IMR-90 (cell line): ENCODE measurements around the gene RAD23B. TPM values are rescaled to one million over a fixed set of nuclear protein-coding genes. Genes with fewer than 3 reads are reported as not detected.

Source experiments
- ATAC-seq: fragments of 200-7000 bp; cut with Tn5 transposase; 2 replicates; pipeline ENCODE4 v1.9.1; 2020; ENCODE audit warnings: low read depth, mild to moderate bottlenecking, moderate library complexity
- BruUV-seq: library from RNA; stranded (reverse); fragments of 400-500 nt; replicated peaks from 2 replicates; lab custom pipeline; 2021; lab: Mats Ljungman, UMichigan
- CTCF ChIA-PET: fragments of 300-600 bp; formaldehyde crosslinking; extraction: SDS; loops from one replicate; lab custom pipeline; 2021; ENCODE audit warnings: antibody characterized with exemption; lab: Yijun Ruan, JAX
- POLR2A ChIA-PET: fragments of 300-600 bp; sonication (Branson Sonifier 250); formaldehyde crosslinking; loops from one replicate; lab custom pipeline; 2022; ENCODE audit warnings: antibody characterized with exemption; ENCODE audit not compliant: unreplicated experiment; lab: Charles Lee
- DNase-seq: peaks from one replicate; pipeline ENCODE4 v3.0.0; 2013
- H2AFZ ChIP-seq: replicated peaks from 2 replicates; pipeline ENCODE3; 2013; ENCODE audit warnings: low read length, mild to moderate bottlenecking; ENCODE audit not compliant: poor library complexity
- H2AK5ac ChIP-seq: 2 replicates; pipeline ENCODE4 v1.6.1; 2013; ENCODE audit warnings: low read depth, low read length, inconsistent platforms
- H2AK9ac ChIP-seq: replicated peaks from 2 replicates; pipeline ENCODE3; 2013; ENCODE audit warnings: mild to moderate bottlenecking, low read depth, low read length, moderate library complexity; ENCODE audit not compliant: poor library complexity
- H2BK120ac ChIP-seq: 2 replicates; pipeline ENCODE4 v1.6.1; 2013; ENCODE audit warnings: low read depth, low read length, inconsistent platforms
- H2BK15ac ChIP-seq: 3 replicates; pipeline ENCODE4 v1.6.1; 2013; ENCODE audit warnings: low read depth, low read length, inconsistent platforms
- H2BK20ac ChIP-seq: 2 replicates; pipeline ENCODE4 v1.6.1; 2013; ENCODE audit warnings: low read depth, mild to moderate bottlenecking, inconsistent platforms, low read length, moderate library complexity
- H2BK5ac ChIP-seq: 2 replicates; pipeline ENCODE4 v1.6.1; 2013; ENCODE audit warnings: mild to moderate bottlenecking, low read depth, low read length, inconsistent platforms; ENCODE audit not compliant: poor library complexity, severe bottlenecking
- H3K14ac ChIP-seq: replicated peaks from 2 replicates; pipeline ENCODE4 v1.6.1; 2013; ENCODE audit warnings: low read depth, low read length, inconsistent platforms
- H3K18ac ChIP-seq: 2 replicates; pipeline ENCODE4 v1.6.1; 2013; ENCODE audit warnings: low read depth, low read length, control low read depth
- H3K23ac ChIP-seq: 2 replicates; pipeline ENCODE4 v1.6.1; 2013; ENCODE audit warnings: low read depth, low read length, inconsistent platforms
- H3K27ac ChIP-seq: 2 replicates; pipeline ENCODE4 v1.5.1; 2013; ENCODE audit warnings: mild to moderate bottlenecking, control low read depth, low read length; ENCODE audit not compliant: insufficient read depth
- H3K27me3 ChIP-seq: 2 replicates; pipeline ENCODE4 v1.6.1; 2013; ENCODE audit warnings: low read length; ENCODE audit not compliant: control insufficient read depth, insufficient read depth
- H3K36me3 ChIP-seq: 2 replicates; pipeline ENCODE4 v1.6.1; 2013; ENCODE audit warnings: low read length, mixed read lengths; ENCODE audit not compliant: control insufficient read depth, insufficient read depth
- H3K4ac ChIP-seq: 2 replicates; pipeline ENCODE4 v1.6.1; 2013; ENCODE audit warnings: low read depth, low read length, inconsistent platforms
- H3K4me1 ChIP-seq: 2 replicates; pipeline ENCODE4 v1.6.1; 2013; ENCODE audit warnings: low read length, mixed read lengths; ENCODE audit not compliant: control insufficient read depth, insufficient read depth
- H3K4me2 ChIP-seq: 2 replicates; pipeline ENCODE4 v1.6.1; 2013; ENCODE audit warnings: low read depth, mild to moderate bottlenecking, control low read depth, low read length, moderate library complexity
- H3K4me3 ChIP-seq: 2 replicates; pipeline ENCODE4 v1.5.1; 2013; ENCODE audit warnings: low read depth, mild to moderate bottlenecking, control low read depth, low read length, moderate library complexity; ENCODE audit not compliant: insufficient read depth
- H3K56ac ChIP-seq: 2 replicates; pipeline ENCODE4 v1.6.1; 2013; ENCODE audit warnings: low read length, inconsistent platforms; ENCODE audit not compliant: insufficient read depth; ENCODE audit errors: extremely low read depth
- H3K79me1 ChIP-seq, 2 experiments: 2 replicates each; pipeline ENCODE4 v1.6.1; 2013; ENCODE audit warnings: low read length in 2 of 2, inconsistent platforms in 1 of 2, low read depth in 1 of 2
- H3K9ac ChIP-seq: 2 replicates; pipeline ENCODE4 v1.6.1; 2013; ENCODE audit warnings: low read depth, low read length, control low read depth
- H3K9me1 ChIP-seq: 2 replicates; pipeline ENCODE4 v1.6.1; 2013; ENCODE audit warnings: low read length, inconsistent platforms; ENCODE audit not compliant: insufficient read depth
- H3K9me3 ChIP-seq: 2 replicates; pipeline ENCODE4 v1.6.1; 2013; ENCODE audit warnings: low read length; ENCODE audit not compliant: control insufficient read depth, insufficient read depth
- H4K20me1 ChIP-seq: 2 replicates; pipeline ENCODE4 v1.6.1; 2013; ENCODE audit warnings: low read length, inconsistent platforms; ENCODE audit not compliant: insufficient read depth
- H4K5ac ChIP-seq: 2 replicates; pipeline ENCODE4 v1.6.1; 2013; ENCODE audit warnings: mild to moderate bottlenecking, low read depth, low read length, control low read depth
- H4K8ac ChIP-seq, 2 experiments: 2 replicates each; pipeline ENCODE4 v1.6.1; 2013; ENCODE audit warnings: low read depth in 2 of 2, low read length in 2 of 2, control low read depth in 1 of 2, inconsistent platforms in 1 of 2
- H4K91ac ChIP-seq: 2 replicates; pipeline ENCODE4 v1.6.1; 2013; ENCODE audit warnings: low read depth, low read length, inconsistent platforms; ENCODE audit not compliant: insufficient read depth
- BHLHE40 ChIP-seq: fragments of 150-350 bp; IDR thresholded peaks from 2 replicates; pipeline ENCODE4 v1.6.1; 2016; ENCODE audit warnings: mild to moderate bottlenecking, low read depth, low read length
- CEBPB ChIP-seq: IDR thresholded peaks from 2 replicates; pipeline ENCODE4 v1.6.1; 2012; ENCODE audit warnings: low read depth, low read length, improper control_type of control experiment
- FOS ChIP-seq: fragments of 150-350 bp; IDR thresholded peaks from 2 replicates; pipeline ENCODE4 v1.6.1; 2016; ENCODE audit warnings: low read depth, low read length
- MAFK ChIP-seq: IDR thresholded peaks from 2 replicates; pipeline ENCODE4 v1.6.1; 2012; ENCODE audit warnings: low read depth, low read length, improper control_type of control experiment
- MXI1 ChIP-seq: IDR thresholded peaks from 2 replicates; pipeline ENCODE4 v1.6.1; 2012; ENCODE audit warnings: low read depth, mild to moderate bottlenecking, low read length, moderate library complexity, borderline replicate concordance
- RCOR1 ChIP-seq: IDR thresholded peaks from 2 replicates; pipeline ENCODE4 v1.6.1; 2012; ENCODE audit warnings: mild to moderate bottlenecking, low read length, improper control_type of control experiment; ENCODE audit not compliant: insufficient replicate concordance
- RFX5 ChIP-seq: IDR thresholded peaks from 2 replicates; pipeline ENCODE4 v1.8.0; 2012; ENCODE audit warnings: low read depth, mild to moderate bottlenecking, low read length, moderate library complexity
- WGBS, 2 experiments: methylation state at CpG; one replicate each; pipeline versions ENCODE4 v1.1.5 to v1.1.7; 2013; ENCODE audit warnings: missing lambda C conversion rate in 2 of 2; ENCODE audit not compliant: insufficient read length in 1 of 2; ENCODE audit errors: extremely low coverage in 2 of 2; 5-methylcytosine and 5-hydroxymethylcytosine counted together
- dilution Hi-C: fragments of 300-500 bp; cut with HindIII; formaldehyde crosslinking; loops from one replicate; pipeline ENCODE4 v1.14.3; 2018; ENCODE audit warnings: low sequenced_read_pairs; ENCODE audit not compliant: unreplicated experiment
- in situ Hi-C: fragments of 300-500 bp; cut with MboI; formaldehyde crosslinking; loops from 3 replicates; pipeline ENCODE4 v1.14.3; 2019; ENCODE audit warnings: low sequenced_read_pairs, inconsistent platforms, mixed read lengths
- intact Hi-C: fragments of 100-400 bp; cut with micrococcal nuclease; formaldehyde crosslinking; loops from 2 replicates; pipeline ENCODE4 v1.10.0; 2022
- polyA plus RNA-seq, 3 experiments: library from polyadenylated mRNA; depleted of rRNA; stranded (reverse); fragments of >200 nt; gene quantifications; 2 replicates each; pipeline ENCODE4 v1.2.3, GENCODE V29; 2012; ENCODE audit warnings: low replicate concordance in 1 of 3
- total RNA-seq: library from RNA; depleted of rRNA; stranded (reverse); fragments of >200 nt; gene quantifications from 2 replicates; pipeline ENCODE4 v1.2.3, GENCODE V29; 2012
- TF ChIP-seq, protein P1 (sequence below): fragments of 150-350 bp; IDR thresholded peaks from 2 replicates; pipeline ENCODE4 v1.6.1; 2016; ENCODE audit warnings: low read depth, mild to moderate bottlenecking, low read length, moderate library complexity, borderline replicate concordance

The RAD23B gene
- total and polyA plus RNA-seq, 2 of the 4 experiments (the other 2 are of a cell fraction), result 126 to 148 TPM

DNA sequence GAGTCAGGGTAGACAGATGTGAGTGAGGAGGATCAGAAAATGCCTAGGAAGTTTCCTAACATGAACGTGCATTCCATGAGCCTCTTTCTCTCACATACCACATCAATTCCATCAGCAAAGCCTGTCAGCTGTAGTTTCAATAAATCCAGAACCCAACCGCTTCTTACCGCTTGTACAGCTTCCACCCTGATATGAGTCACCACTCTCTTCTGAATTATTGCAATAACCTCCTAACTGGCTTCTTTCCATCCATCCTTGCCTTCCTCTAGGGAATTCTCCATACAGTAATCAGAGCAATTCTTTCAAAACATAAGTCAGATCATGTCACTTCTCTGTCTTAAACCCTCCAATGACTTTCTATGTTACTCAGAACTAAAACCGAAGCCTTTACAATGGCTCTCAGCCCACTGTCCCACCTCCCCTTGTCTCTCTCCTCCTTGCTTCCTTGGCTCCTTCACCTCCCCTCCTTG is 8.1 kb upstream of the RAD23B start:
- Histone ChIP-seq H3K27me3 (no peaks in the 10 kb centered on the region), H4K5ac (peak overlapping the region; percentile 94), H3K79me1 (peaks cover 3 to 17% of the 10 kb centered on the region in 2 experiments; a peak in 3 of 4 replicates), H2BK15ac (peak overlapping the region; percentile 35; the same call in 2 of the 3 replicates), H2AK9ac (peak overlapping the region; percentile 56), H3K18ac (peak overlapping the region; percentile 93), H4K20me1 (no peaks in the 10 kb centered on the region), H4K91ac (peak overlapping the region; percentile 90), H3K9me1 (peaks cover 16% of the 10 kb centered on the region), H3K4me3 (no peak overlapping the region), H2BK120ac (peak overlapping the region; percentile 94), H2BK20ac (peak overlapping the region; percentile 89), H3K9ac (no peak overlapping the region), H3K23ac (peak overlapping the region; percentile 55), H2AFZ (no peak overlapping the region), H4K8ac (peak overlapping the region; percentile 8 to 76), H3K27ac (peak overlapping the region; percentile 94), H3K4ac (peak overlapping the region; percentile 90), H2BK5ac (peak overlapping the region; percentile 97), H3K9me3 (no peaks in the 10 kb centered on the region), H3K56ac (no peak overlapping the region), H3K14ac (peak overlapping the region; percentile 32), H3K36me3 (no peaks in the 10 kb centered on the region), H3K4me1 (peaks cover 30% of the 10 kb centered on the region), H2AK5ac (peak overlapping the region; percentile 94), H3K4me2 (peak overlapping the region; percentile 51)
- WGBS, 2 experiments, result 0% methylated on average over 3 of the region's 4 CpGs; no CpG with 5 or more reads in 1 of the 2 experiments
- dilution Hi-C loops (no loop called here), in situ Hi-C loops (loop anchor here (25.0 kb wide), 1 partner anchor 388 kb away; no protein-coding TSS in a partner anchor), intact Hi-C loops (loop anchor here (2.0 kb wide), 1 partner anchor 22 kb away; no protein-coding TSS in a partner anchor)
- ChIA-PET POLR2A (no interaction called here), CTCF (no interaction called here)
- peak; percentile 99 for DNase-seq
- peak; percentile 81 for ATAC-seq
- TF ChIP-seq CEBPB (peak; percentile 87), MXI1 (no peak), RCOR1 (peak; percentile 78), RFX5 (no peak), BHLHE40 (peak; percentile 79), FOS (peak; percentile 85), MAFK (peak; percentile 25; the same call in 1 of the 2 replicates)
- TF ChIP-seq, protein P1, sequence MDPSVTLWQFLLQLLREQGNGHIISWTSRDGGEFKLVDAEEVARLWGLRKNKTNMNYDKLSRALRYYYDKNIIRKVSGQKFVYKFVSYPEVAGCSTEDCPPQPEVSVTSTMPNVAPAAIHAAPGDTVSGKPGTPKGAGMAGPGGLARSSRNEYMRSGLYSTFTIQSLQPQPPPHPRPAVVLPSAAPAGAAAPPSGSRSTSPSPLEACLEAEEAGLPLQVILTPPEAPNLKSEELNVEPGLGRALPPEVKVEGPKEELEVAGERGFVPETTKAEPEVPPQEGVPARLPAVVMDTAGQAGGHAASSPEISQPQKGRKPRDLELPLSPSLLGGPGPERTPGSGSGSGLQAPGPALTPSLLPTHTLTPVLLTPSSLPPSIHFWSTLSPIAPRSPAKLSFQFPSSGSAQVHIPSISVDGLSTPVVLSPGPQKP, result no peak
- no TSS peak for BruUV-seq
